ENCODE results near the gene DNAH1. TPM values are rescaled to one million over a fixed set of nuclear protein-coding genes. Genes with fewer than 3 reads are reported as not detected.

The DNAH1 gene
- total RNA-seq, 1 experiment from 2014 or later, result 2.4 TPM

DNA sequence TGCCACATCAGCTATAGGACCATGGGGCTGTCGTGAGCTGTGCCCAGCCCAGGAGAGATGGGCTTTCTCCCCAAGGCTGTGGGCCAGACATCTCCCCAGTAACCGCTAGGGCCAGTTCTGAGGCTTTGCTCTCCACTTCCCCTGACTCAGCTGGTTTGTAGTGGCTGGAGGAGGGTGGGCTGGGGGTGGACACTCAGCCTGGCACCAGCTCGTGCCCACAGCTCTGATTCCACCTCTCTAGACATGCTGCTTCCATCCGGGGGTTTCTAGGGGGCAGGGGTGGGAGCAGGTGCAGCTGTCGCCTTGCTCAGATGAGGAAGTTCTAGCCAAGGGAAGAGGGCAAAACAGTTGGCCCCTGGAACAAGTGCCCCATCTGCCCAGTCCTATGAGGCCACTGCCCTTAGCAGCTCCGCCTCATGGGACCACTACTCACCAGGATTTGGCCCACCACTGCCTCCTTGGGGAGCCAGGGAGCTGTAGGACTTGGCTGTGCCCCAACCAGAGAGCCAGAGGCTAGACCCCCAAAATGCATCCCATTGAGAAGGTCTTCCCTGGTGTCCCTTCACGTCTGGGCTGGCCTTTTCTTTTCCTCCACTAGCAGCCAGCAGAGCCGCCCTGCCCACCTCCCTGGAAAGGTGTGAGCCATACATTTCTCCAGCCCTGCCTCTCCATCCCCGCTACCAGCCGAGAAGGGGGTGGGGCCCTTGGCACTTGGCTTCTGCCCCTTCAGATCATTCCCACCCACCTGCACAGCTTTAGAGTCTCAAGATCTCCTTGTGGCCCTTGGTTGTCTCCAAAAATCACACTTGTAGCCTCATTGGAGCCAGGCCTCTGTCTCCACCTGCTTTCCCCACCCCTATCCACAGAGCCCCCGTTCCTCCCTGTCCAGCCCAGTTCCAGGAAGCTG lies 18.6 kb upstream of the DNAH1 start:
- ChIA-PET POLR2A (no interaction called here), CTCF (interaction anchor here (0.6 to 1.4 kb wide), 3 partner anchors 9 to 88 kb away, joined by 4 to 5 read pairs (median 4); no protein-coding TSS in a partner anchor)
- H3K9me3 ChIP-seq (ENCODE audit: control insufficient read depth, insufficient read depth, low read depth, low read length), result no peaks in the 10 kb centered on the region
- in situ Hi-C loops (cut with HindIII; ENCODE audit: low pct_unique_long_range_greater_than_20kb, low sequenced_read_pairs), result no loop called here
- TF ChIP-seq TCF7L2 (IDR thresholded peaks at IDR 0.05; ENCODE audit: low read depth, low read length), result no peak
- TF ChIP-seq, protein P1, sequence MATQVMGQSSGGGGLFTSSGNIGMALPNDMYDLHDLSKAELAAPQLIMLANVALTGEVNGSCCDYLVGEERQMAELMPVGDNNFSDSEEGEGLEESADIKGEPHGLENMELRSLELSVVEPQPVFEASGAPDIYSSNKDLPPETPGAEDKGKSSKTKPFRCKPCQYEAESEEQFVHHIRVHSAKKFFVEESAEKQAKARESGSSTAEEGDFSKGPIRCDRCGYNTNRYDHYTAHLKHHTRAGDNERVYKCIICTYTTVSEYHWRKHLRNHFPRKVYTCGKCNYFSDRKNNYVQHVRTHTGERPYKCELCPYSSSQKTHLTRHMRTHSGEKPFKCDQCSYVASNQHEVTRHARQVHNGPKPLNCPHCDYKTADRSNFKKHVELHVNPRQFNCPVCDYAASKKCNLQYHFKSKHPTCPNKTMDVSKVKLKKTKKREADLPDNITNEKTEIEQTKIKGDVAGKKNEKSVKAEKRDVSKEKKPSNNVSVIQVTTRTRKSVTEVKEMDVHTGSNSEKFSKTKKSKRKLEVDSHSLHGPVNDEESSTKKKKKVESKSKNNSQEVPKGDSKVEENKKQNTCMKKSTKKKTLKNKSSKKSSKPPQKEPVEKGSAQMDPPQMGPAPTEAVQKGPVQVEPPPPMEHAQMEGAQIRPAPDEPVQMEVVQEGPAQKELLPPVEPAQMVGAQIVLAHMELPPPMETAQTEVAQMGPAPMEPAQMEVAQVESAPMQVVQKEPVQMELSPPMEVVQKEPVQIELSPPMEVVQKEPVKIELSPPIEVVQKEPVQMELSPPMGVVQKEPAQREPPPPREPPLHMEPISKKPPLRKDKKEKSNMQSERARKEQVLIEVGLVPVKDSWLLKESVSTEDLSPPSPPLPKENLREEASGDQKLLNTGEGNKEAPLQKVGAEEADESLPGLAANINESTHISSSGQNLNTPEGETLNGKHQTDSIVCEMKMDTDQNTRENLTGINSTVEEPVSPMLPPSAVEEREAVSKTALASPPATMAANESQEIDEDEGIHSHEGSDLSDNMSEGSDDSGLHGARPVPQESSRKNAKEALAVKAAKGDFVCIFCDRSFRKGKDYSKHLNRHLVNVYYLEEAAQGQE (IDR thresholded peaks at IDR 0.05; ENCODE audit: insufficient read depth in 1 of 2, low read depth in 2 of 2, low read length in 1 of 2), result no peak
- no peak for TF ChIP-seq SIN3A (IDR thresholded peaks at IDR 0.05; ENCODE audit: borderline replicate concordance, insufficient read depth, low read depth, low read length)
- no peak for TF ChIP-seq POLR2AphosphoS5 (IDR thresholded peaks at IDR 0.05; ENCODE audit: low read depth, low read length)
- TF ChIP-seq, protein P2, sequence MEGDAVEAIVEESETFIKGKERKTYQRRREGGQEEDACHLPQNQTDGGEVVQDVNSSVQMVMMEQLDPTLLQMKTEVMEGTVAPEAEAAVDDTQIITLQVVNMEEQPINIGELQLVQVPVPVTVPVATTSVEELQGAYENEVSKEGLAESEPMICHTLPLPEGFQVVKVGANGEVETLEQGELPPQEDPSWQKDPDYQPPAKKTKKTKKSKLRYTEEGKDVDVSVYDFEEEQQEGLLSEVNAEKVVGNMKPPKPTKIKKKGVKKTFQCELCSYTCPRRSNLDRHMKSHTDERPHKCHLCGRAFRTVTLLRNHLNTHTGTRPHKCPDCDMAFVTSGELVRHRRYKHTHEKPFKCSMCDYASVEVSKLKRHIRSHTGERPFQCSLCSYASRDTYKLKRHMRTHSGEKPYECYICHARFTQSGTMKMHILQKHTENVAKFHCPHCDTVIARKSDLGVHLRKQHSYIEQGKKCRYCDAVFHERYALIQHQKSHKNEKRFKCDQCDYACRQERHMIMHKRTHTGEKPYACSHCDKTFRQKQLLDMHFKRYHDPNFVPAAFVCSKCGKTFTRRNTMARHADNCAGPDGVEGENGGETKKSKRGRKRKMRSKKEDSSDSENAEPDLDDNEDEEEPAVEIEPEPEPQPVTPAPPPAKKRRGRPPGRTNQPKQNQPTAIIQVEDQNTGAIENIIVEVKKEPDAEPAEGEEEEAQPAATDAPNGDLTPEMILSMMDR (IDR thresholded peaks at IDR 0.05), result no peak
- BruUV-seq (replicated peaks), result no TSS peak
- H3K36me3 ChIP-seq (ENCODE audit: control insufficient read depth, insufficient read depth, low read length), result no peaks in the 10 kb centered on the region
- ATAC-seq (no peak), DNase-seq (ENCODE audit: low read depth, low spot score) (no peak)
- no peaks in the 10 kb centered on the region for H3K27me3 ChIP-seq (ENCODE audit: control insufficient read depth, insufficient read depth, low read length)
- intact Hi-C loops (cut with micrococcal nuclease; ENCODE audit: unreplicated experiment), result no loop called here
- H3K27ac ChIP-seq (ENCODE audit: low read length), result no peak overlapping the region
- H3K4me3 ChIP-seq (ENCODE audit: low read depth in 2 of 2, low read length in 2 of 2), result no peak overlapping the region
- H3K4me1 ChIP-seq (ENCODE audit: control insufficient read depth, insufficient read depth, low read length), result peaks cover 13% of the 10 kb centered on the region

DNA sequence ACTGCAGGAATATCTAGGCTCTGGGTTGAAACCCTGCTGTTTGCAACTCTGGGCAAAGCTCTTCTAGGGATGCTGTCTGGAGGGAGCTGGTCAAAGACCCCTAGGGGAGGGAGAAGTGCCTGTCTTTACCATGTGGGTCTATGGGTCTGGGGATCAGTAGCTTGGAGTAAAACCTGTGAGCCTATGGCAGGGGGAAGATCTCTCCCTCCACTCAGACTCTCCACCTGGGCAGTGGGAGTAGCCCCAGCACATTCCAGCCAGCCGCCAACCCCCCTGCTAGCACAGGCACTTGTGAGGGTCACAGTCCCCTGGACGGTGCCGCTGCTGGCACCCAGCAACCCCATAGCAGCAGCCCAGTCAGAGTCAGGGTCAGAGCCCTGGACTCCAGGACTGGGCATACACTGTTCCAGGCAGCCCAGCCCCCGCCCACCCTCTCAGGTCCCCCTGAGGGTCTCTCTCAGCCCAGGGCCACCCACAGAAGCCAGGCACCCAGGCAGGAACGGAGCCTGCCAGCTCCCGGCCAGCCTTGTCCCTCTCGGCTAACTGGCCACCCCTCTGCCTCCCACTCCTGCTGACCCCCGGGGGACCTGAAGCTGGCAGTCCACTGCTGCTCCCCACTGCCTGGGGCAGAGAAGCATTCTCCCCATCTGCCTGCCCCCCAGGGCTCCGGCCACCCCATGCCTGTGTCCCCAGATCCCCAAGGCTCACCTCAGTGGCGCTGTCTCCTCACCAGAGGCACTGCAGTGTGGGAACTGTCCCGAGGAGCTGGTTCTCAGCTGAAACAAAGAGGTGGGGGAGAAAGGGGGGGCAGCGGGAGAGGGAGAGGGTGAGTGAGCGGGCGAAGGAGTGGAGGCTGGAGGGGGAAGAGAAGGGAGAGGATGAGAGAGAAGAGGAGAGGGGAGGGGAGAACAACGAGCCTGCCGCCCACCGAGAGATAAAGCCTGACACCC lies 17.7 kb upstream of the DNAH1 start:
- intact Hi-C loops (cut with micrococcal nuclease; ENCODE audit: unreplicated experiment), result no loop called here

More for the DNA sequence above, 17.7 kb upstream of the DNAH1 start:
- TF ChIP-seq SIN3A (IDR thresholded peaks at IDR 0.05; ENCODE audit: borderline replicate concordance, insufficient read depth, low read depth, low read length) (no peak), POLR2AphosphoS5 (IDR thresholded peaks at IDR 0.05; ENCODE audit: low read depth, low read length) (no peak), TCF7L2 (IDR thresholded peaks at IDR 0.05; ENCODE audit: low read depth, low read length) (no peak)
- TF ChIP-seq, protein P2 (IDR thresholded peaks at IDR 0.05), result no peak
- TF ChIP-seq, protein P1 (IDR thresholded peaks at IDR 0.05; ENCODE audit: insufficient read depth in 1 of 2, low read depth in 2 of 2, low read length in 1 of 2), result no peak
- no peak overlapping the region for H3K4me3 ChIP-seq (ENCODE audit: low read depth in 2 of 2, low read length in 2 of 2)
- ChIA-PET CTCF (interaction anchor here (0.7 to 1.4 kb wide), 3 partner anchors 21 to 87 kb away, joined by 3 to 12 read pairs (median 4); no protein-coding TSS in a partner anchor), POLR2A (no interaction called here)
- H3K27me3 ChIP-seq (ENCODE audit: control insufficient read depth, insufficient read depth, low read length), result no peaks in the 10 kb centered on the region
- no peak for DNase-seq (ENCODE audit: low read depth, low spot score)
- H3K9me3 ChIP-seq (ENCODE audit: control insufficient read depth, insufficient read depth, low read depth, low read length), result no peaks in the 10 kb centered on the region
- no peak overlapping the region for H3K27ac ChIP-seq (ENCODE audit: low read length)
- H3K4me1 ChIP-seq (ENCODE audit: control insufficient read depth, insufficient read depth, low read length), result peaks cover 13% of the 10 kb centered on the region
- no peaks in the 10 kb centered on the region for H3K36me3 ChIP-seq (ENCODE audit: control insufficient read depth, insufficient read depth, low read length)
- in situ Hi-C loops (cut with HindIII; ENCODE audit: low pct_unique_long_range_greater_than_20kb, low sequenced_read_pairs), result no loop called here
- BruUV-seq (replicated peaks), result no TSS peak
- ATAC-seq, result no peak

Measured in Panc1 (cell line).